DMS114 treated with DMSO at 0.1 percent for 48 hours (cell line): ENCODE measurements around the gene WLS.

Experiments
- DNase-seq: peaks from one replicate; lab custom pipeline; 2025; ENCODE audit not compliant: unreplicated experiment; lab: John Stamatoyannopoulos, UW

Gene WLS

DNA sequence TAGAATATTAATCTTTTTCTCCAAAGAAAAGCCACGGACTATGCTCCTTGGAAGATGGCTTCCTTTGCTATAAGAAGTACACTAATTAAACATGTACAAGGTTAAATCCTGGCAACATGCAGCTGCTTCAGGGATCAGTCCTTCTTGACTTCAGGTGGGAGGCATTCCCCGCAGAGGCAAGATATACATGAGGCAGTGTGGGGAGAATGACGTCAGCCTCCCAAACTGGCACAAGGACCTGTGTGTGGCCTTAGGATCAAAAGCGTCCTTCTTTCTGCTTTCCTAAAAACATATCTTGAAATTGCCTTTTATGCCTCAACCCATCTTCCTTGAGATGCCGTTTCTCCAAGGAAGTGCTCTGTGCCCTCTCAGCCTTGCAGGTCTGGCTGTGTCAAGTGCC is 90.3 kb downstream of the WLS start:
- no peak for DNase-seq

DNA sequence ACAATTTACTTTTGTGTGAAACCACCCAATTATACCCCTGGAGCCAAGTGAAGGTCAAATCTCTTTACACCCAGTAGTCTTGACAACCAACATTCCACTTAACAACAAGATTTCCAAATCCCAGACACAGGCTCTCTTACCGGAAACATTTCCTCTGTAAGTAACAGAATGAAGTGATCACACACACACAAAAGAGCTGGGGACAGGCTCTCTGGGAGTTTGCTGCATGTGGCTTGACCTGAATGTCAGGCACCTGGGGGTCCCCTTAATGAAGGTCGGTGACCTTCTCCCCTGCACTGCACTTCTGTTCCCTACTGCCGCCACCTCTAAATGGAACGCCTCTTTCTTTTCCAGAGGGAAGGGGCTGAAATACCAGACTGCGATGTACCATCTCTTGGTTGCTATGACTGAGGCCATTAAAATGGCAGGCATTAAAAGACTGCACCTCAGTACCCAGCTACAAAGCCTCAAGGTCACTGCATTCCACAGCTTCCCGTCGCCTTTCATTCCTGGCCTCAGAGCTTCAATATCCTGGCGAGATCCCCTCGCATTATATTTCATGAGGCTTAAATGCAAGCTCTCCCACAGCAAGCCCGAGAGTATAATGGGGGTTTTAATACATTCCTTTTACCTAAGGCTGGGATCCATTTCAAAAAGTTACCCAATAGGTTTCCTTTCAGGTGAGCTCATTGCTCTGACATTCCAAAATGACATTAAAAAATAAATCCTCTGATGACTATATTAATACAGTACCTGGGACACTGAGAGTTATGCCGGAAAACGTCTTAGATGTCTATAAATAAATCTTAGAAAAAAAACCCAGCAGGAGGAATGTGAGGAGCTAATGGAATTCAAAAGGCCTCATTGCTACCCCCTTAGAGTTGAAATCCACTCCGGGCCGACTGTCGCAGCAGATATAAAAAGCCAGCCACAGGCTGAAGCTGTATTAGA is 91.0 kb downstream of the WLS start:
- DNase-seq = no peak

DNA sequence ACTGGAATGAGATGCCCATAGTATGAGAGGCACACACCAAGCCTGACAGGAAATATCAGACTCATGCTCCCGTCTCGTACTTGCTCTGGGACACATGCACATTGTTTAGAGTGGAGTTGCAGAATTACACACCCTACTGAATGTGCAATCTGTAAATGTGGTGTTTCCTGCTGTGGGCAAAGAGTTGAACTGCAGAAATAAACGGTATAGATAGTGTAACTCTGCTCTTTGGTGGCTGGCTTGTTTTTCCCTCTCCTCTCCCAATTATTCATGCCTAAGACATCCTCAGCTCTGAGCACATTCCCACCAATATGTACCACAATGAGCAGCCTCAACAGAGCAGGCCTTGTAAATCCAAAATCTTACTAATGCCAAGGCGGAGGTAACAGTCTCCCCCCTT is 91.8 kb downstream of the WLS start:
- no peak for DNase-seq

DNA sequence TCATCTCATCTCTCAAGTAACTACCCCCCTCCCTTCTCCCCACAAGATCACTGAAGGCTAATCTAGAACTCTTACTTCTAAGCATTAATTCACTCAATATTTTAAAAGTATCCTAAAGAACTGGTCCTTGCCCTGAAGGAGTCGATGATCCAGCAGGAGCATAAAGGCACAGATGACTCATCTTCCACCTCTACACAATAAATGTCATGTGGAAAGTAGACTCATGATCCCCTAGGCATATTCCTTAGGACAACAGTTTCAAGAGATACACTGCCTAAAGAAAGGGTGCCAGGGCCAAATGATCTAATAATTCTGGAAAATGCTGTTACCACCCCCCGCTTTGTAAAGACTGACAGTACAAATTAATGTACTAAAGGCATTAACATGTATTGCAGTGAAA is 96.1 kb downstream of the WLS start:
- DNase-seq = no peak

DNA sequence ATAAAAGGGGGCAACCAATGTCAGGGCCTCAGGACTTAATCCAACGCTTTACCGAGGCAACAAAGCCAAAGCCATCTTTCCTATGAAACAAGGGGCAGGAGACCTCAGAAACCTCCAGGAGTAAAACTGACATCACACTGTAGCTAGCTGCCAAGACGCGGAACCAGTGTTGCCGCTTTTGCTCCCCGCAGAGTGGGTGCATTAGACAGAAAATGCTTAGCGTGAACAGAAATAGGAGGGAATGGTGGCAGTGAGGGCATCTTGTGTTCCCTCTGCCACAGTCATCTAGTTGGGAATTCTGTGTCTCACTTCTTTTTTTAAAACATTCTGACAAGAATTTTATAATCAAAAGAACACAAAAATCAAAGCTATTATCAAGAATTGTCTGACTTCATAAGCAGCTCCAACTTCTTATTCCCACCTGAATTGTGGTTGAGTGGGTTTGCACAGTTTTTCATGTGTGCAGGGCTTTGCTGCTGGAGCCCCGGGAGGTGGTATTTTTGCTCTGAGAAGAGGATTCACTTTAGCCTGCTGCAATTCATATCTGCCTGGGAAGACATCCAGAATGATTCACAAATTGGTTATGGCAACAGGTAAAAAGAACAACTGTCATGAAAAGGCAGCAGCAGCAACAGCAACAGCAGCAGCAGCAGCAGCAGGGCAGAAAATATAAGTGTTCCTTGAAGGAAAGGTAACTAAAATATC is 99.7 kb downstream of the WLS start:
- DNase-seq = no peak

DNA sequence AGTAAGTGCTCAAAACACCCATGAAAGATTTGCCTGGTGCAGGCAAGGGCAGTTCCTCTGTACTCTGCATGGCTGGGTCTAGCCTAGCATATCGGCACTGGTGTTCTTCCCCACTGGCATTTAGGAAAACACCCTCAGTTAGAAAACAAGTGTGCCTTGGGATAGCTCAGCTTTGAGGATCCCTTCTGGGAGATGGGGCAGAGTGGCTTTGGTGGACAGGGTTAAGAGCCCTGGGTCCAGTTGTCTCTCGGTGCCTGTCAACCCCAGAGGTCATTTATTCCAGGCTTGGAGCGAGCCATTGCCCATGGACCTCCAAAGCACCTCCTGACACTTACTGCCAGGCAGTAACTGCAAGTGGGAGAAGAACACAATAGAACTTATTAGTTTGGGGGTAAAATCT is 101.1 kb downstream of the WLS start:
- DNase-seq = no peak

DNA sequence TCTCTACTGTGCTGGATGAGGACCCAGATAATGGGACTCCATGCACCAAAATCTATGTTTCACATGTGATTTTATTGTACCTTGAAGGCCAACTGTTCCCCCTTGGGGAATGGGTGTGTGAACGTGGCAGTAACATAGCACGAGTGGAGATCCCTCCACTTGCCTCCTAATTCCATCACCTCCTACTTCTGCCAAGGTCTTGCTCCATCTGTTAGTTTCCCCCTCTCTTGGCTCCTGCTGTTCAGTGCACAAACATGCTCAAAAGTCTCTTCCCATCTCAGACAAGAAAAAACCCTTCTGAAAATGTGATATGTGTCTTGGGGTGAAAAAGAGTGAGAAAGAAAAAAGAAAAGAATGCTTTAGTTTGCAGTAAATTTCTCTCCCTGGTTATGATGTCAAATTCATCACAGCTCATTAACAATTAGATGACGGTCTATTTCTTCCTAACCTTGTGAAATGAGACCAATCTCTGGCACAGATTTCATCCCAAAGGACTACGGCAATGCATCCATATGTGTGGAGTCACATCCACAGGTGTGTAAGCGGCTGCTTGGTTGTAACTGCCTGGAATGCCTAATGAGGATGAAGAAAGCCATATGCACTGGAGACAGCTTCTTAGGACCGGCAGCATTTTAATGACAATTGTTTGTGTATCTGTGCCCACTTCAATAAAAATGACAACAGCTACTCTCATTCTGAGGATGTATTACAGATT is 102.6 kb downstream of the WLS start:
- no peak for DNase-seq

DNA sequence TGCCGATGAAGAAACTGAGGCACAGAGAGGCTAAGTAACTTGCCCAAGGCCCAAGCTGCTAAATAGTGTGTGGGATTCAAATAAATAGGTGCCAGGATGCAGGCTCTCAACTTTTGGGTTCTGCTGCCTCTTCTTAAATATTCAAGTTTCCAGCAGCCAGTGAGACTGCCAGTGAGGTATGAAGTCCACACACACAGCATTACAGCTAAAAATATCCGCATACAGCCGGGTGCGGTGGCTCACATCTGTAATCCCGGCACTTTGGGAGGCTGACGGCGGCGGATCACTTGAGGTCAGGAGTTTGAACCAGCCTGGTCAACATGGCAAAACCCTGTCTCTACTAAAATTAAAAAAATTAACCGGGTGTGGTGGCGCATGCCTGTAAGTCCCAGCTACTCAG is 103.5 kb downstream of the WLS start:
- no peak for DNase-seq

DNA sequence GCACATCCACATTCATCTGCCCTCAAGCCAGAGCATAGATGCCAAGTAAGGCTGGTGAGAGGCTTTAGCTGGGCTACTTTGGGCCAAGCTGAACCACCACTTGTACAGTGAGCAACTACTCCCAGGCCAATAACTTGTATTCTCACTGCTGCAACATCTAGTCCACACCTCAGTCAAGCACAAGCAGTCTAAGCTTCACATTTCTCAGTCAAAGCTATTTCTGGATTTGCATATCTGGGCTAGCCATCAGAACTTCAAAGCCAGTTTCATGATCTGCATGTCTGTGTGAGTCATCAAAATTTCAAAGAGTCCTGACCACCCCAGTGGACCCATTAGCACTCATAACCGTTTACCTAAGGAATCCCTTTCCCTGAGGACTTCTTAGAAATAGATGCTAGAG is 104.2 kb downstream of the WLS start:
- DNase-seq = no peak

DNA sequence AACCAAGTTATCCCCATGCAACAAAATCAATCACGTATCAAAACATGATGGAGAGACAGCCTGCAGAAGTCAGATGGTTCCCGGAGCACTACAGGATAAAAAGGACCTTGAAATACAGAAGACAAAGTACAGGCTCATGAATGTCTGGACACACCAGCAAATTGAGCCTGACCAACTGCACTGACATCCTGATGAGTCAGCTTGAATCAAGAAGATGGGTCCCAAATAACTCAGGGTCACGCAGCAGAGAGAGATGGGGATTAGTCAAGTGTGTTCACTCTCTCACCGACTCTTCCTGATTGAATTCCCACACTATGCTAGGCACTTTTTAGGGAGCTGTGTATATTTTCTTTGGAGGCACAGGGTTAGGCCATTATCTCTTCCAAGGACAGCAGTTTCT is 110.8 kb downstream of the WLS start:
- no peak for DNase-seq

DNA sequence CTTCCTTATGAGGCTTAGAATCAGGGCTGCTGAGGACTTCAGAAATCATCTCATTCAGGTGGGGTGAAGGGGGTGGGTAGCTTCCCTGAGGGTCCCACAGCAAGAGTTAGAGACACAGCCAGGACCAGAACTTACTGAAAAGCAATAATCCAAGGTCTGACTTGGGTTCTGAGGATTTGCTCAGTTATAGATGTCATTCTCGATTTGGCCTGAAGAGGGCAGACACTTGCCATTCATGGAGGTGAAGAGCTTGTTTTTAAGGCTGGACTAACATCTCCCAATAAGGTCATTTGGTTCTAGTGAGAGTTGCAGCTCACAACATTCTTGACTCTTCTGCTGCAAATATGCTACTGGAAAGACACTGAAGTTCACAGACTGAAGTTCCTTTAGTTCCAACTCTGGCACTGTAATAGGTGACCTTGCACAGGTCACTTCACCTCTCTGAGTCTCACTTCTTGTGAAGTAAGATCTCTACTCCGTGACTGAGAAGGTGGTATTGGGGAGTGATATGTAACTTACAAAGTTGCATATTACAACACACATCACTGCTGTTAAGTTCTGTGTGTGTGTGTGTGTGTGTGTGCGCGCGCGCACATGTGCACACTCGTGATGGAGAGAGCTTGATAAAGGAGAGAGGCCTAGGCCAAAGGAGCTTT is 112.1 kb downstream of the WLS start:
- DNase-seq = peak; percentile 64

DNA sequence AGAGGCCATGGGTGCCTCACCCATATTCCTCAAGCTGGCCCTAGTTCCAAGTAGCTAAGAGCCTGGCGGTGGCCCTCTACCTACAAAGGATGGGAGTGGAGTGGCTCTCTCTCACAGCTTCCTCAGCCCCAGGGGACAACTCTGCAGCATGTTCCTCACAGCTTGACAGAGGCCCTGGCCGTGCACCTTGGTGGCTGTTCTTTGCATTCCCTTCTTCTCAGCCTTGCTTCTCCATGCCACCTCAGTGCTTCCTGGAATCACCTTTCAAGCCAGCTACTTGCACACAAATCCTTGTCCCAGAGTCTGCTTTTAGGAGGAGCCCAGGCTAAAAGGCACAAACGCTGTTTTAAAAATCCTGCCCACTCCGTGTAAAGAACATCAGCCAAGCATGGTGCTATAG is 112.9 kb downstream of the WLS start:
- no peak for DNase-seq

DNA sequence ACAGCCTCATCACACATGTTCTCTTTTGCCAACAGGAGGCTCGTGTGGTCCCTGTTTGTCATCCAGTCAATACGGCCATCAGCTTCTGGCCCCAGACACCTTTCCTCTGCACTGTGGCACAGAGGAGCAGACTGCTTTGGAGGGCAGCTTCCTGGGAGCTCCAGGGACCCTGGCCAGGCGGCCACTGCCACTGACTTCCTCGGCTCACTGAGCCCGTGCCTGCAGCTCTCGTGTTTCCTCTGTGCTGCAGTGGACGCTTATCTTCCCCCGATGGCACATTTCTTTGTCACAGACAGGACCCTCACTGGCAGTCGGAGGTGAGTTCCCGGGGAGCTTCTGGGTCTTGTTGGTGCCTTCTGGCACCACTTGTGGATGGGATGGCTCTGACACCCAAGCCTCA is 114.9 kb downstream of the WLS start:
- DNase-seq = no peak

DNA sequence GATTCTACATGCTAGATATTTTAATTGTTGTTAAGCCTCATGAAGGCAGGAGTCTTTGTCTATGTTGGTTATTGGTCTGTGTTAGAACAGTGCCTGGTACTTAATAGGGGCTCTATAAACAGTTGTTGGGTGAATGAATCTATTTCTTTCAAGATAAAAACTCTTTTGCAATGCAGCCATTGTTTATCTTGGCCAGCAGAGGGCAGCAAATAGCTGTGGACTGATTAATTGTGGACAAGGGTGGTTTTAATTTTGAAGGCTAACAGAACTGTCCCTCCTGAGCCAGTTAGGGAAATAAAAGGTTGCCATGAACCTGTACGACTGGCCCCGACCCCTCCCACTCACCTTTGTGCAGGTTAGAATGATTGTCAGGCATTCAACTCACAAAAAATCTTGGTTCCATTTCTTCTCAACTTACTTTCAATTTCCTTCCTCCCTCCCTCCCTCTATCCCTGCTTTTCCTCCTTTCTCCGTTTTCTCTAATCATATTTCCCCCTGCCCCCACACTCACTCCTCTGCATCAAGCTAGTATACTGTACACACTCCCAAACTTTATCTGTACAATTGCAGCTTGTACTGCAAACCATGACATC is 115.6 kb downstream of the WLS start:
- peak; percentile 51 for DNase-seq

DNA sequence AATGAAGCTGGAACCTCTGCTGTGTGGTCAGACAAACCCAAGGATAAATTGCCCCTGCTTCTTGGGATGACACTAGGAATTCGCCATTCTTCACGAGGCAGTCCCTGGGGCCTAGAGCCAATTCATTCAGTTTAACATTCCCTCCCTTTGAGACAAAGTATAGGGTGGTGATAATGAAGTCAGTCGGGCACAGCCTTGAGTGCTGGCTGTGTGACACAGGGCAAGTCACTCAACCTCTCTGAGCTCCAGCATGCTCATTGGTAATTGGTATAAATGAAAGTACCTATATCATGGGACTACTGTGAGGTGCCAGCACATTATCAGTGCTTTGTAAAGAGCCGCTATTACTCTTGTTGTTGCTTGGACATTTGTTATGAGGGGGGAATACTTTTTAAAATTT is 117.0 kb downstream of the WLS start:
- no peak for DNase-seq

DNA sequence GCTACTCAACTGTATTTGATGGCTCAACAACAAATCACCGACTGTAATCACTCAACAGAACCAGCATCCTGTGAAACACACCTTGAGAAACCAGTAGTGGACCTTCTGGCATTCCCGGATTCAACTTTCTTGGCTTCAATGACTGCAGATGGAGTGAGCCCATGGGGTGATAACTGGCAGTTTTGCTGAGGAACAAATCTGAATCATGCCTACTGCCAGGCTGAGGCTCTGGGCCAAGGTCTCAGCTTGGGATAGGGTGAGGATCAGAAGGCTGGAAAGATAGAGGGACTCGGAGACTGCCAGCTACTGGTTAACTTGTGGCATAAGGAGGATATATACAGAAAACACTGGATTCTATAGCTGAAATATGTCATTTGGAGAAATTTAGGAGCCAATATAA is 118.4 kb downstream of the WLS start:
- DNase-seq = no peak

DNA sequence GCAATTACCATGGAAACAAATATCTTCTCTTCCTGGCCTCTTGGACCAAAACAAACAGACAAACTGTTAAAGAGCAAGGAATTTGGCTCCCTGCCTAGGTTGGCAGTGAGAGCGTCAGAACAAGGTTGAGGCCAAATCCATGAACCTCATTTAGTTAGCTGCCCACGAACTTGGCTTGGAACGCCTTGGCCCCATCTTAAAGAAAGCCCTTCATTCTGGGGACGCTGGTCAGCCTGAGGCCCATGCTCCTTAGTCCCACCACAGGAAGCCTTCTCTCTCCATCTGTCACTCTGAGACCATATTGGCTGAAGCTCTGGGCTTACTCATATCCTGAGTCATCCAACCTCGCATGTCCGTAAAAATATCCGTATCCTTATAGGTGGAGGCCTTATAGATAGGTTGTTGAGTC is 119.5 kb downstream of the WLS start:
- DNase-seq = no peak

DNA sequence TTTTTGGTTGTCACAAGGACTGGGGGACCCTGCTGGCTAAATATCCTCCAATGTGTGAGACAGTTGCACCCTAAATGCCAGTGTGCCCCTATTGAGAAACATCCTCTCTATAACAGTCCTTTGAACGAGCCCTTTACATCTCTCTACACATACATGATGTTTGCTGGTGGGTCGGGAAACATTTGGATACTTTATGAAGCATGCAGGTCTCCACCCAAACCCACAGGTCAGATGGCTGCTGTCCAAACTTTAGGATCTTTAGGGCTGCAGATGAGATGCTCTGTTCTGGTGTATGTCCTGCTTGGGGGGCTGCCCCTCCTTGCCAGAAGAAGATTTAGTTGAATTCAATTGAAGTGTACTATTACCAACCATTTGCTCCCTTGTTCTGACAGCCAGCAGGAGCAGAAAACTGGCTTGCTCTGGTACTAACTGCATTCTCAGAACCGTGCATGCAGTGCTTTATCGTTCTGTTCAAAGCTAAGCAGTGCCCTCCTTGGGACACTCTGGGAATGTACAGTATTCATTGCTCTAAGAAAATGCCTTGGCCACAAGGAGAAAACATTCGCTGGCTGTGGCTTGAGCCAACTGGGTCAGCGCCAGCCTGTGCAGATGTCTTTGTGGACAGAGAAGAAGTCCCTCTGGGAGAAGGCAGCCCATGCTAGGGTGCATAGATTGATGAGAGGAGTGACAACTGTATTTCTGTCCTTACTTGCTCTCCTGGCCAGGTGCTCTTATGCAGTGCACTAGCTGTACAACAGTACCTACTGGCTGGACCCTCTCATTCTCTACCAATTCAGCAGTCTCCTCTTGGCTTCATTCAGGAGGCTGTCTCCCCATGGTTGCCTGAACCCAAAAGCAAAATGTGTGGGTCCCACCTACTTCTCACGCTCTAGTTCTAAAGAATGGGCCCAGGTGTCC is 120.5 kb downstream of the WLS start:
- peak; percentile 61 for DNase-seq

DNA sequence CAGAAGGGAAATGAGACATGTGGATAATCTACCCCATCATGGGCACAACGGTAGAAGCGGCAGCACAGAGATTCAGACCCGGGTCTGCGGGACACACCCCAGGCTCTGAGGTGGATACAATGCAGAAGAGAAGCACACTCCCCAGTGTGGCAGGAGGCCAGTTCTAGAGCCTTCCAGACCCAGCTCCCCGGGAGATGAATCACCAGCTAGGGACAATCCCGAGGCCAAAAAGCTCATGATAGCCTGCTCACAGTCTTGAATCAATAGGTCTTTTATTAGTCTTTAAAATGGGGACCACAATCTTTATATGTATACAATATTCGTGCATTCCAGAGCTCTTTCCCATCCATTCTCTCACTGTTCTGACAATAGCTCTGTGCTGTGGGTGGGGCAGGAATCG is 124.6 kb downstream of the WLS start:
- no peak for DNase-seq
